Measurements from ENCODE around the gene PPP1R13L. TPM values are rescaled to one million over a fixed set of nuclear protein-coding genes. Genes with fewer than 3 reads are reported as not detected.
A peak's percentile ranks its signal among the peaks of the same experiment; 100 is the strongest.

Gene PPP1R13L
- total RNA-seq, 1 donor = 6.9 TPM

DNA sequence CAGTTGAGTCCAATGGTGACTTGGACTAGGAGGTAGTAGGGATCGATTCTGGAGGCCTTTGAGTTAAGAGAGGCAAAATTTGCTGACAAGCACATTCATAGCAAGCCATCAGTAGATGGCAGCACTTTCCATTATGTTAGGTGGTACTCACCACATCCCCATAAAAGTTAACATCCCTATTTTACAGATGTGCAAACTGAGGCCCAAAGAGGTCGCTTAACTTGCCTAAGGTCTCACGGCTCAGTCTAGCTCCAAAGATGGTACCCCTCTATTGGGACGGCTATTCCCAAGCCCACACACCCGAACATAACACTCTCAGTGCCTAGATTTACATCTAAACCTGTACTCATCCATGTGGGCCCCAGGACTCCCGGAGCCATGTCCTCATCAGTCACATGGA, 41.4 kb upstream of the PPP1R13L start:
- H3K36me3 ChIP-seq (ENCODE audit: insufficient read depth, low read length) = no peaks in the 10 kb centered on the region
- H3K79me2 ChIP-seq (ENCODE audit: insufficient read depth, low read length) = peaks cover 17% of the 10 kb centered on the region
- H3K4me2 ChIP-seq (ENCODE audit: insufficient read depth, low read length) = no peak overlapping the region
- H2AFZ ChIP-seq (ENCODE audit: low read length) = no peak overlapping the region
- peaks cover 24% of the 10 kb centered on the region for H3K4me1 ChIP-seq (ENCODE audit: insufficient read depth, low read length)
- H4K20me1 ChIP-seq (ENCODE audit: insufficient read depth, low read length) = no peaks in the 10 kb centered on the region
- H3K9me3 ChIP-seq (ENCODE audit: low read depth, low read length) = no peaks in the 10 kb centered on the region
- peak; percentile 48 for TF ChIP-seq CTCF (IDR thresholded peaks at IDR 0.05; ENCODE audit: extremely low read depth, low read depth, low read length)
- DNase-seq (ENCODE audit: insufficient read length, low spot score, missing footprints) = peak; percentile 72
- no peak overlapping the region for H3K4me3 ChIP-seq (ENCODE audit: insufficient read depth, low read length)
- no peaks in the 10 kb centered on the region for H3K27me3 ChIP-seq (ENCODE audit: insufficient read depth, low read length)
- no peak overlapping the region for H3K27ac ChIP-seq (ENCODE audit: low read depth, low read length)

DNA sequence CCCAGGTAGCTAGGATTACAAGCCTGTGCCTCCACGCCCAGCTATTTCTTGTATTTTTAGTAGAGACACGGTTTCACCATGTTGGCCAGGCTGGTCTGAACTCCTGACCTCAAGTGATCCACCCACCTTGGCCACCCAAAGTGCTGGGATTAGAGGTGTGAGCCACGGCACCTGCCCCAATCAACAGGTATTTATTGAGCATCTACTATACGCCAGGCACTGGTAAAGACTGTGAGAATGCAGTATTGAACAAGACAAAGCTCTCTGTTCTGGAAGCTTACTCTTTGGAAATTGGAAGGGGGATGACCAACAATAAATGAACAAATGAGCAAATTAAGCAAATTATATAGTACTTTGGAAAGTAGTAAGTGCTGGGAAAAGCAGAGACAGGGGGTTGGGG, 40.3 kb upstream of the PPP1R13L start:
- Histone ChIP-seq H3K36me3 (ENCODE audit: insufficient read depth, low read length) (no peaks in the 10 kb centered on the region), H3K9me3 (ENCODE audit: low read depth, low read length) (no peaks in the 10 kb centered on the region), H3K4me3 (ENCODE audit: insufficient read depth, low read length) (no peak overlapping the region), H2AFZ (ENCODE audit: low read length) (no peak overlapping the region), H4K20me1 (ENCODE audit: insufficient read depth, low read length) (no peaks in the 10 kb centered on the region), H3K4me1 (ENCODE audit: insufficient read depth, low read length) (peaks cover 33% of the 10 kb centered on the region), H3K27me3 (ENCODE audit: insufficient read depth, low read length) (no peaks in the 10 kb centered on the region), H3K79me2 (ENCODE audit: insufficient read depth, low read length) (peaks cover 14% of the 10 kb centered on the region), H3K4me2 (ENCODE audit: insufficient read depth, low read length) (no peak overlapping the region), H3K27ac (ENCODE audit: low read depth, low read length) (peak overlapping the region; percentile 77)
- no peak for DNase-seq (ENCODE audit: insufficient read length, low spot score, missing footprints)
- TF ChIP-seq CTCF (IDR thresholded peaks at IDR 0.05; ENCODE audit: extremely low read depth, low read depth, low read length) = no peak

DNA sequence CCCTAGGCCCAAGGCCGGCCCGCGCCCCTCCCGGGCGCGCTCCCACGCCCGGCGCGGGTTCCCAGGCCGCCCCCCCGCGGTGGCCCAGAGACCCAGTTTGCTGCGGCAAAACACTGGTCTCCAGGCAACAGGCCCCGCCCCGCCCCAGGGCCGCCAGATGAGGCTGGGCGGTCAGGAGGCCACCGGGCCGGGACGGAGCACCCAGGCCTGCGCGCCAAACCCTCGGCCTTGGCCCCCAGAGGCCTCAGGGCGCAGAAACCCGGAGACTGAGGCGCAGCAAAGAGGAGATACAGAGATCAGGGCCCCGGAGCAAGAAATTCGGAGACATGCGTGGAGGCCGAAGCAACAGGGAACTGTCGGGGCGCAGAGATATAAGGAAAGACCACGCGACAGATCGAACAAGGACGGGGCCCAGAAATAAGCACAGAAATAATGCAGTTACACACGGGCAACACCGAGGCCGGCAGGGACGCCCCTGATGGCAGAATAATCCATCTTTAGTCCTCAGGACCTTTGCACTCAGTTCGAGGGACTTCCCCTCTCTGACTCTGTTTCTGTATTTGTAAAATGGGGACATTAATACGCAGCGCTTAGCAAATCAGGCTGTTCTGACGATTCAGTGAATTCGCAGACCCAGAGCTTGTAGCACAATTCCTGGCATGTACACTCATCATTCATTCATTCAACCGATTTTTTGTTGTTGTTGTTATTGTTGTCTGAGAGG, 39.6 kb upstream of the PPP1R13L start:
- H3K79me2 ChIP-seq (ENCODE audit: insufficient read depth, low read length) = peaks cover 11% of the 10 kb centered on the region
- DNase-seq (ENCODE audit: insufficient read length, low spot score, missing footprints) = peak; percentile 98
- no peaks in the 10 kb centered on the region for H3K9me3 ChIP-seq (ENCODE audit: low read depth, low read length)
- H3K4me3 ChIP-seq (ENCODE audit: insufficient read depth, low read length) = peak overlapping the region; percentile 68
- TF ChIP-seq CTCF (IDR thresholded peaks at IDR 0.05; ENCODE audit: extremely low read depth, low read depth, low read length) = no peak
- no peaks in the 10 kb centered on the region for H3K27me3 ChIP-seq (ENCODE audit: insufficient read depth, low read length)
- peak overlapping the region; percentile 89 for H3K4me2 ChIP-seq (ENCODE audit: insufficient read depth, low read length)
- no peaks in the 10 kb centered on the region for H3K36me3 ChIP-seq (ENCODE audit: insufficient read depth, low read length)
- H4K20me1 ChIP-seq (ENCODE audit: insufficient read depth, low read length) = no peaks in the 10 kb centered on the region
- H3K4me1 ChIP-seq (ENCODE audit: insufficient read depth, low read length) = peaks cover 31% of the 10 kb centered on the region
- H2AFZ ChIP-seq (ENCODE audit: low read length) = no peak overlapping the region
- H3K27ac ChIP-seq (ENCODE audit: low read depth, low read length) = peak overlapping the region; percentile 77

DNA sequence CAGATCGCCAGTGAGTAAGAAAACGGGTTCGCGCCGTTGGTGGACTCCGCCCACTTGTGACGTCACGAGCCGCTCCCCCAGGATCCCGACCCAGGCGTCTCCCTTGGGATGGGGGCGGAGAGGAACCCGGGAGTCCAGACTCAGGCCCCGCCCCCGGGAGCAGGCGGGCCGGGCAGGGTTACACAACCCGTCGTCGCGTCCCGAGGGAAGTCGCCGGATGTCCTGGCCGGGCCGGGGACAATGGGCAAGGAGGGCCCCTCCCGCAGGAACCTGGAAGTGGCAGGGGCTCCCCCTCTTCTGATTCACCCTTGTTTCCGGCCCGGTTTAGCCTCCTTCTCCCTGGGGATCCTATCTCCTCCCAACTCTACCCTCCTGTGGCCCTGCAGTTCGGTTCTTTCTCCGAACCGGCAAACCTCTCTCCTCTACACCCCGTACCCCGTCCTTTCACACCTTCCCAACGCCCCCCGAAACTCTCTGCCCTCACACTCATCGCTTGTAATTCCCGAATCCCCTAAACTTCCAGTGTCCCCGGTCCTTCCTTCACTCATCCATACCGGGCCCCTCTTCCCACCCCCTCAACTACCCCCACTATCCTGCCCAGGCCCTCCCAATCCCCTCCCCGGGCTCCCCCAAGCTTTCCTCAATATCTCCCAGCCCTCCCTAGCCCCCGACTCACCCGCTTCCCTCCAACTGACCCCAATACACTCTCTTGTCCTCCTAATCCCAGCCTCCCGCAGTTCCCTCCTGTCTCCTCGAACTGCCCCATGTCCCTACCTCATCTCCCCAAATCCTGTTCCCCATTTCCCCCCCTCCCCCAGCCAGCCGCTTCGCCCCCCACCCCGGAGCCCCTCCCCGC, 38.8 kb upstream of the PPP1R13L start:
- Histone ChIP-seq H3K79me2 (ENCODE audit: insufficient read depth, low read length) (peaks cover 7% of the 10 kb centered on the region), H4K20me1 (ENCODE audit: insufficient read depth, low read length) (no peaks in the 10 kb centered on the region), H3K4me1 (ENCODE audit: insufficient read depth, low read length) (peaks cover 31% of the 10 kb centered on the region), H3K27ac (ENCODE audit: low read depth, low read length) (peak overlapping the region; percentile 98), H3K4me2 (ENCODE audit: insufficient read depth, low read length) (peak overlapping the region; percentile 89), H3K9me3 (ENCODE audit: low read depth, low read length) (no peaks in the 10 kb centered on the region), H3K36me3 (ENCODE audit: insufficient read depth, low read length) (no peaks in the 10 kb centered on the region), H3K4me3 (ENCODE audit: insufficient read depth, low read length) (peak overlapping the region; percentile 75), H3K27me3 (ENCODE audit: insufficient read depth, low read length) (no peaks in the 10 kb centered on the region), H2AFZ (ENCODE audit: low read length) (no peak overlapping the region)
- peak; percentile 99 for DNase-seq (ENCODE audit: insufficient read length, low spot score, missing footprints)
- no peak for TF ChIP-seq CTCF (IDR thresholded peaks at IDR 0.05; ENCODE audit: extremely low read depth, low read depth, low read length)
